Effector memory CD8-positive, alpha-beta T cell (primary cell): ENCODE data around the gene NOP9.

Experiments used
- ATAC-seq: fragments of 150-1000 bp; cut with Tn5 transposase; replicated peaks from 2 replicates; pipeline ENCODE4 v1.10.0; 2021; ENCODE audit warnings: mild to moderate bottlenecking, moderate library complexity
- DNase-seq, 3 experiments: peaks; one replicate each; pipeline ENCODE4 v3.0.0; 2021
- H3K27ac Mint-ChIP-seq, 2 donors: one replicate each; pipeline ENCODE4 v1.8.0; 2022; ENCODE audit warnings: mild to moderate bottlenecking in 2 of 2, mixed read lengths in 2 of 2, moderate library complexity in 2 of 2
- H3K27me3 Mint-ChIP-seq, 2 donors: one replicate each; pipeline ENCODE4 v1.8.0; 2022; ENCODE audit warnings: mixed read lengths in 2 of 2
- H3K36me3 Mint-ChIP-seq: one replicate; pipeline ENCODE4 v1.8.0; 2022; ENCODE audit warnings: mild to moderate bottlenecking, moderate library complexity, mixed read lengths; ENCODE audit not compliant: insufficient read depth
- H3K4me1 Mint-ChIP-seq, 2 donors: one replicate each; pipeline ENCODE4 v1.8.0; 2022; ENCODE audit warnings: low read depth in 2 of 2, mixed read lengths in 2 of 2
- H3K4me3 Mint-ChIP-seq, 2 donors: one replicate each; pipeline ENCODE4 v1.8.0; 2022; ENCODE audit warnings: mild to moderate bottlenecking in 2 of 2, mixed read lengths in 2 of 2, moderate library complexity in 2 of 2
- H3K9me3 Mint-ChIP-seq, 2 donors: one replicate each; pipeline ENCODE4 v1.8.0; 2022; ENCODE audit warnings: mixed read lengths in 2 of 2

The NOP9 gene

DNA sequence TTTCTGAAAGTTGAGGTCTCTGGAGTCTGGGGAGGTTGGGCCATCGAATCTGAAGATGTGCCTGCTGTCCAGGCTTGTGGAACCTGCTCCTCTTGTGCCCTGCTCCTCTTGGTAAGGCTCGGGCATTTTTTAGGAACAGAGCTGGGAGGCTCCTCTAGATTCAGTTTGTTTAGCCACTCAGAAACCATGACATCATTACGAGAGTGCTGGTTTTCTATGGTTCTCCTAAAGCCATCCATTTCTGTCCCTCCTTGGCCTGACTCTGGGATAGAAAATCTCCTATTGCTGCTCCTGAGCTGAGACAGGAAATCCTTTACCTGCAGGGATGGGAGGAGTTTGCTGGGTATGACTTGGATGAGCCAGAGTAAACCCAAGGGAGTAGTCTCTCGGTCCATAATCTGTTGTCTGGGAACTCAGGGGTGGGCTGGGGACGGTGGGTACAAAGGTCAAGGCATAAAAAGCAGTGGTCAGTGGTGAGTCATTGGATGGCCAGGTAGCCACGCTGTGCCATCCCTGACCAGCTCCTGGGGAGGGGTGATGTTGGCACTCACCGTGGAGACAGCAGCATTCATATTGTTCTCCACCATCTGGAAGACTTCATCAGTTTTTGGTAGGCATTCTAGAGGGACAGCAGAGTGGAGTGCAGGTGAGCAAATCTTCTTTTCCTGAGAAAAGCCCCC lies 37.6 kb downstream of the NOP9 start:
- peaks cover 33 to 38% of the 10 kb centered on the region in 2 donors for H3K4me1 Mint-ChIP-seq
- H3K36me3 Mint-ChIP-seq: peaks cover 25% of the 10 kb centered on the region
- H3K4me3 Mint-ChIP-seq: peak overlapping the region in 1 of 2 donors; percentile 90
- peaks cover 9 to 25% of the 10 kb centered on the region in 2 donors for H3K27me3 Mint-ChIP-seq
- DNase-seq (no peak), ATAC-seq (no peak)
- H3K9me3 Mint-ChIP-seq: no peaks in the 10 kb centered on the region
- no peak overlapping the region for H3K27ac Mint-ChIP-seq

DNA sequence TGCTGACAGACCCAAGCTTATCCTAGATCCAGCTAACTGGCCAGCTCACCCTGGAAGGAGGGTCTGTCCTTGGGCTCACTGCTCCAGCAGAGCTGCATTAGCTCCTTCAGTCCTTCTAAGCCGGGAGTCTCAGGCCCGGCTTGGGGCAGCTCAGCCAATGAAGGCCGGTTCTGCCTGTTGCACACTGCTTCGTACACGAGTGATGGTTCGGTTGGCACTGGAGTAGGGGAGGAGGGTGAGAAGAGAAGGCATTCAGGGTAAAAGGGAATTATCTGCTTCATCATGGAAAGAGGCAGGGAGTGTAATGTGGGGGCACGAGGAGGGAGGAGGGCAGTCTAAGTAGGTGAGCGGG lies 38.1 kb downstream of the NOP9 start:
- DNase-seq (no peak), ATAC-seq (no peak)
- Mint-ChIP-seq H3K27me3 (peaks cover 6 to 26% of the 10 kb centered on the region in 2 donors), H3K27ac (no peak overlapping the region), H3K4me1 (peaks cover 29 to 36% of the 10 kb centered on the region in 2 donors), H3K9me3 (no peaks in the 10 kb centered on the region), H3K4me3 (peak overlapping the region; percentile 90), H3K36me3 (peaks cover 20% of the 10 kb centered on the region)

DNA sequence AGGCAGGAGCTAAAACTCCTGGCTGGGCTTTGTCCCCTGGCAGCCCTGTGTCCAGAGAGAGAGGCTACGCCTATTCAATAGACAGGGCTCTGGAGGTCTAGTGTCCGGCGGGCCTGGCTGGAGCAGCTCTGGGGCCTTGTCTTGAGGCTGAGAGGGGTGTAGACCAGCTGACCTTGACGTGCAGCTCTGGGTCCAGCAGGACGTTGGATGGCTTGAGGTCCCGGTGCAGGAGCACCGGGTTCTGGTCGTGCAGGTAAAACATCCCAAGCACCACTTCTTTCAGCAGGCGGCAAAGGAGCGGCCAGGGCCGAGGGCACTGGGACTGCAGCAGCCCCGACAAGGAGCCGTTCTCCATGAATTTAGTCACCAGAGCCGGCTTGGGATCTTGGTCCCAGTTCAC lies 39.2 kb downstream of the NOP9 start:
- Mint-ChIP-seq H3K4me1 (peaks cover 25 to 32% of the 10 kb centered on the region in 2 donors), H3K27me3 (peaks cover 11 to 32% of the 10 kb centered on the region in 2 donors), H3K27ac (peak overlapping the region; percentile 84 to 93), H3K9me3 (no peaks in the 10 kb centered on the region), H3K36me3 (peaks cover 15% of the 10 kb centered on the region), H3K4me3 (peak overlapping the region; percentile 90)
- ATAC-seq: no peak
- DNase-seq: no peak

DNA sequence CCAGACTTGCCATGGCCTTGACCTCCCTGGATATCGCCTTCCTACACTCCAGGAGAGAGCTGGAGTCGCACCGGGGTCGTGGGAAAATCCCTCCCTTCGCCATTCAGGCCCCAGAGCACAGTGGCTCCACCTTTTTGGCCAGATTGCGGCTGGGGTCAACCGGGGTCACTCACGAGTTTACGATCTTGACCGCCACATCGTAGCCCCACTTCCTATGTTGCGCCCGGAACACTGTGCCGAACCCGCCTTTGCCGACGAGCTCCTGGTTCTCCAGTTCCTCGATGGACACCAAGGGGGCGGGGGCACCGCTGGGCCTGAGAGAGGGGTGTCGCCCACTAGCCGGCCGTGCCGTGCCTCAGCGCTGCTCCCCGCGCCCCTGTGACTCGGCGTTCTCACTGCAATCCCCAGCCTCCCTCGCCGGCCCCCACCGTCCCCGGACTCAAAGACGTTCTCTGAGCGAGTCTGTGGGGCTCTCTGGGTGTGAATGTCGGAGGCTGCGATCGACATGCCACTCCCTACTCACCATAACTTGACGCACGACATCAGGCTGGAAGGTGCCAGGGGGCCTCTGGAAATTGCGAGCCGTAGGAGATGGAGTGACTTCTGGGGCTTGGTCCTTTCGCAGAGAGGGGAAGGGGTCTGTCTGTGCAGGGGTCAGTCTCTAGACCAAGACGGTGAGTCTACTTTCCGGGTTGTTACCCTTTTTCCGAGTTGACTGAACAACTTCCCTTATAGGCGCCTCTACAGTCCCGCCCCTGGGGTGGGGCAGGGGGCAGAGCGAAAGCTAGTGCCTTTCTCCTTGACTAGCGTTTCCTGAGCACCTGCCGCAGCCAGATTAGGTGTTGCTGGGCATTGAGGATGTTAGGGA lies 39.9 kb downstream of the NOP9 start, which contains the start of gene RIPK3:
RIPK3 (minus strand) TSS at position 708 of the 868 bp plus-strand sequence; CDS start at position 543, 165 bp downstream.
- Mint-ChIP-seq H3K36me3 (peaks cover 15% of the 10 kb centered on the region), H3K9me3 (no peaks in the 10 kb centered on the region), H3K4me1 (peaks cover 25 to 32% of the 10 kb centered on the region in 2 donors), H3K27ac (peak within 1 kb of the TSS; percentile 84 to 93), H3K4me3 (peak within 1 kb of the TSS; percentile 90), H3K27me3 (peaks cover 11 to 34% of the 10 kb centered on the region in 2 donors)
- ATAC-seq (peak; percentile 89), DNase-seq (peak; percentile 52 to 65 (median 54))

DNA sequence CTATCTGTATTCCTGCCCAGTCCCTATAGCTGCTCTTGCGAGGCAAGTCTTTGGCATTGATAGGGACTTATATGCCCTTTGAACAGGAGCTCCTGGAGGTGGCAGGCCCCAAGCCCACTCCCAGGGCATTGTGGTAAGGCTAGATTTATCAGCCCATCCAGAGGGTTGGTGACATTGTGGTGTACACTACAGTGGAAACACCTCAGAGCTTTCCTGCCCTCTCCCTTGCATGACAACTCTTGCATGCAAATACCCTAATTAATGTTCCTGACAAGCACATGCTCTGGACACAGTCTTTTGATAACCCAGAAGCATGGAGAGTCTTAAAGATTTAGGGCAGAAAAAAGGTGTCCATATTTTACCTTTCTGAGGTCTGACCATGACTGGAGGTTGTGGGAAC lies 41.0 kb downstream of the NOP9 start:
- H3K4me3 Mint-ChIP-seq: peak overlapping the region in 1 of 2 donors; percentile 90
- no peaks in the 10 kb centered on the region for H3K9me3 Mint-ChIP-seq
- H3K36me3 Mint-ChIP-seq: peaks cover 12% of the 10 kb centered on the region
- DNase-seq (no peak), ATAC-seq (no peak)
- no peak overlapping the region for H3K27ac Mint-ChIP-seq
- H3K27me3 Mint-ChIP-seq: peaks cover 21 to 34% of the 10 kb centered on the region in 2 donors
- peaks cover 17 to 25% of the 10 kb centered on the region in 2 donors for H3K4me1 Mint-ChIP-seq

- Mint-ChIP-seq H3K4me1 (peaks cover 13% of the 10 kb centered on the region in 2 donors), H3K27ac (no peak overlapping the region), H3K36me3 (peaks cover 6% of the 10 kb centered on the region), H3K27me3 (peaks cover 34 to 43% of the 10 kb centered on the region in 2 donors), H3K4me3 (no peak overlapping the region), H3K9me3 (no peaks in the 10 kb centered on the region)
- no peak for DNase-seq
- ATAC-seq: no peak
Observed at GRCh38 chr14:24342889-24343288, 43.2 kb downstream of the NOP9 start.

- Mint-ChIP-seq H3K27ac (no peak overlapping the region), H3K4me1 (peaks cover 5 to 6% of the 10 kb centered on the region in 2 donors), H3K36me3 (no peaks in the 10 kb centered on the region), H3K9me3 (no peaks in the 10 kb centered on the region), H3K4me3 (no peak overlapping the region), H3K27me3 (peaks cover 40 to 43% of the 10 kb centered on the region in 2 donors)
- no peak for DNase-seq
- ATAC-seq: no peak
Observed at GRCh38 chr14:24343795-24344660, 44.4 kb downstream of the NOP9 start.

GRCh38 chr14:24347134-24347533 lies 47.5 kb downstream of the NOP9 start:
- no peaks in the 10 kb centered on the region for H3K36me3 Mint-ChIP-seq
- peaks cover 64 to 73% of the 10 kb centered on the region in 2 donors for H3K27me3 Mint-ChIP-seq
- DNase-seq: no peak
- no peaks in the 10 kb centered on the region for H3K9me3 Mint-ChIP-seq
- no peak overlapping the region for H3K4me3 Mint-ChIP-seq
- no peak overlapping the region for H3K27ac Mint-ChIP-seq
- ATAC-seq: no peak
- H3K4me1 Mint-ChIP-seq: no peaks in the 10 kb centered on the region

DNA sequence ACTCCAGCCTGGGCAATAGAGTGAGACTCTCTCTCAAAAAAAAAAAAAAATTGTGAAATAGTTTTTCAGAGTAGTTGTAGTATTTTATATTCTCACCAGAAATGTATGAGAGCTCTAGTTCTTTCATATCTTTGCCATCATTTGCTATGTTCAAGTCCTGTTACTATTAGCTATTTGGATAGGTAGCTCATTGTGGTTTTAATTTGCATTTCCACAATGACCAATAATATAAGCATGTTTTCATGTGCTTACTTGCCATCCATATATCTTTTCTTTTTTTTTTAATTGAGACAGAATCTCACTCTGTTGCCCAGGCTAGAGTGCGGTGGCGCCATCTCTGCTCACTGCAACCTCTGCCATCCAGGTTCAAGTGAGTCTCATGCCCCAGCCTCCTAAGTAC lies 48.5 kb downstream of the NOP9 start:
- Mint-ChIP-seq H3K4me1 (no peaks in the 10 kb centered on the region), H3K9me3 (no peaks in the 10 kb centered on the region), H3K4me3 (no peak overlapping the region), H3K27ac (no peak overlapping the region), H3K36me3 (no peaks in the 10 kb centered on the region), H3K27me3 (peaks cover 70 to 75% of the 10 kb centered on the region in 2 donors)
- no peak for DNase-seq
- no peak for ATAC-seq

- H3K36me3 Mint-ChIP-seq: no peaks in the 10 kb centered on the region
- H3K4me1 Mint-ChIP-seq: no peaks in the 10 kb centered on the region
- H3K27ac Mint-ChIP-seq: no peak overlapping the region
- peaks cover 74 to 75% of the 10 kb centered on the region in 2 donors for H3K27me3 Mint-ChIP-seq
- ATAC-seq (no peak), DNase-seq (no peak)
- H3K4me3 Mint-ChIP-seq: no peak overlapping the region
- no peaks in the 10 kb centered on the region for H3K9me3 Mint-ChIP-seq
Observed at GRCh38 chr14:24349742-24350141, 50.1 kb downstream of the NOP9 start.

- Mint-ChIP-seq H3K4me1 (no peaks in the 10 kb centered on the region), H3K4me3 (no peak overlapping the region), H3K27me3 (peaks cover 62 to 63% of the 10 kb centered on the region in 2 donors), H3K9me3 (no peaks in the 10 kb centered on the region), H3K36me3 (no peaks in the 10 kb centered on the region), H3K27ac (no peak overlapping the region)
- ATAC-seq (no peak), DNase-seq (no peak)
Observed at GRCh38 chr14:24351517-24351916, 51.9 kb downstream of the NOP9 start.

GRCh38 chr14:24353559-24354481 lies 54.2 kb downstream of the NOP9 start:
- Mint-ChIP-seq H3K27me3 (peaks cover 49 to 68% of the 10 kb centered on the region in 2 donors), H3K4me1 (no peaks in the 10 kb centered on the region), H3K9me3 (no peaks in the 10 kb centered on the region), H3K36me3 (no peaks in the 10 kb centered on the region), H3K27ac (no peak overlapping the region), H3K4me3 (no peak overlapping the region)
- ATAC-seq: no peak
- no peak for DNase-seq
